H9 (cell line): Measurements from ENCODE around the gene WRAP73. TPM values are rescaled to one million over a fixed set of nuclear protein-coding genes. Genes with fewer than 3 reads are reported as not detected.
A peak's percentile ranks its signal among the peaks of the same experiment; 100 is the strongest.

ENCODE experiments used
- DNase-seq: peaks from one replicate; pipeline ENCODE4 v3.0.0-alpha.2; 2017
- H2AFZ ChIP-seq: one replicate; pipeline ENCODE4 v1.6.1; 2013; ENCODE audit warnings: mild to moderate bottlenecking, low read length, control low read depth, moderate library complexity
- H2AK5ac ChIP-seq: 2 replicates; pipeline ENCODE4 v1.6.1; 2013; ENCODE audit warnings: low read length, control low read depth, mixed read lengths; ENCODE audit not compliant: insufficient read length
- H2BK120ac ChIP-seq: one replicate; pipeline ENCODE4 v1.6.1; 2013; ENCODE audit warnings: low read depth, mild to moderate bottlenecking, low read length, control low read depth, inconsistent platforms; ENCODE audit not compliant: poor library complexity, severe bottlenecking
- H2BK12ac ChIP-seq: 2 replicates; pipeline ENCODE4 v1.6.1; 2013; ENCODE audit warnings: low read length, control low read depth, mixed read lengths, low read depth; ENCODE audit not compliant: insufficient read length
- H2BK15ac ChIP-seq: 2 replicates; pipeline ENCODE4 v1.6.1; 2013; ENCODE audit warnings: low read depth, low read length, control low read depth
- H2BK20ac ChIP-seq: one replicate; pipeline ENCODE4 v1.6.1; 2013; ENCODE audit warnings: low read depth, mild to moderate bottlenecking, low read length, control low read depth, inconsistent platforms; ENCODE audit not compliant: poor library complexity, severe bottlenecking
- H2BK5ac ChIP-seq: 2 replicates; pipeline ENCODE4 v1.6.1; 2013; ENCODE audit warnings: low read length, control low read depth, mixed read lengths; ENCODE audit not compliant: insufficient read length
- H3K14ac ChIP-seq: 2 replicates; pipeline ENCODE4 v1.6.1; 2013; ENCODE audit warnings: low read length, control low read depth; ENCODE audit not compliant: insufficient read depth
- H3K18ac ChIP-seq: 2 replicates; pipeline ENCODE4 v1.6.1; 2013; ENCODE audit warnings: low read depth, mild to moderate bottlenecking, mixed read lengths, low read length, control low read depth; ENCODE audit not compliant: insufficient read length
- H3K23ac ChIP-seq: 2 replicates; pipeline ENCODE4 v1.6.1; 2013; ENCODE audit warnings: low read length, control low read depth, mixed read lengths, low read depth; ENCODE audit not compliant: insufficient read length
- H3K23me2 ChIP-seq: 2 replicates; pipeline ENCODE4 v1.6.1; 2013; ENCODE audit warnings: low read depth, mild to moderate bottlenecking, mixed read lengths, low read length, control low read depth; ENCODE audit not compliant: insufficient read length, poor library complexity, severe bottlenecking
- H3K27ac ChIP-seq: 2 replicates; pipeline ENCODE4 v1.5.1; 2013; ENCODE audit warnings: low read length, control low read depth, mixed read lengths, low read depth; ENCODE audit not compliant: insufficient read length
- H3K27me3 ChIP-seq: 2 replicates; pipeline ENCODE4 v1.6.1; 2013; ENCODE audit warnings: low read length, control low read depth, inconsistent platforms; ENCODE audit not compliant: insufficient read depth
- H3K4ac ChIP-seq: 2 replicates; pipeline ENCODE4 v1.6.1; 2013; ENCODE audit warnings: low read depth, mild to moderate bottlenecking, control low read depth, inconsistent platforms, low read length, moderate library complexity
- H3K4me1 ChIP-seq: 2 replicates; pipeline ENCODE4 v1.6.1; 2013; ENCODE audit warnings: low read length, control low read depth, inconsistent platforms; ENCODE audit not compliant: insufficient read depth
- H3K4me2 ChIP-seq: 2 replicates; pipeline ENCODE4 v1.6.1; 2013; ENCODE audit warnings: low read length, control low read depth, mixed read lengths; ENCODE audit not compliant: insufficient read length, insufficient read depth
- H3K56ac ChIP-seq: 2 replicates; pipeline ENCODE4 v1.6.1; 2013; ENCODE audit warnings: low read depth, mild to moderate bottlenecking, mixed read lengths, low read length, control low read depth; ENCODE audit not compliant: insufficient read length
- H3K79me1 ChIP-seq: 2 replicates; pipeline ENCODE4 v1.6.1; 2013; ENCODE audit warnings: low read depth, mild to moderate bottlenecking, moderate library complexity, low read length, control low read depth, inconsistent platforms; ENCODE audit not compliant: insufficient read depth, poor library complexity, severe bottlenecking
- H3K79me2 ChIP-seq: 2 replicates; pipeline ENCODE4 v1.6.1; 2013; ENCODE audit warnings: low read length, control low read depth, inconsistent platforms; ENCODE audit not compliant: insufficient read depth
- H3K9ac ChIP-seq: 2 replicates; pipeline ENCODE4 v1.6.1; 2013; ENCODE audit warnings: low read length, control low read depth, mixed read lengths; ENCODE audit not compliant: insufficient read length; ENCODE audit errors: extremely low read depth
- H3K9me3 ChIP-seq: one replicate; pipeline ENCODE4 v1.6.1; 2013; ENCODE audit warnings: low read depth, low read length, inconsistent platforms; ENCODE audit not compliant: control insufficient read depth
- H3T11ph ChIP-seq: one replicate; pipeline ENCODE4 v1.6.1; 2013; ENCODE audit warnings: mild to moderate bottlenecking, low read length, control low read depth, inconsistent platforms
- H4K20me1 ChIP-seq: one replicate; pipeline ENCODE4 v1.6.1; 2013; ENCODE audit not compliant: control insufficient read depth, insufficient read length, insufficient read depth
- H4K5ac ChIP-seq: 2 replicates; pipeline ENCODE4 v1.6.1; 2013; ENCODE audit warnings: low read depth, mild to moderate bottlenecking, mixed read lengths, low read length, control low read depth; ENCODE audit not compliant: insufficient read length
- H4K8ac ChIP-seq: replicated peaks from 2 replicates; pipeline ENCODE4 v1.6.1; 2013; ENCODE audit warnings: low read length, control low read depth, mixed read lengths, low read depth; ENCODE audit not compliant: insufficient read length
- H4K91ac ChIP-seq: 2 replicates; pipeline ENCODE4 v1.6.1; 2013; ENCODE audit warnings: low read depth, mild to moderate bottlenecking, moderate library complexity, mixed read lengths, low read length, control low read depth; ENCODE audit not compliant: insufficient read length
- H3K27ac Mint-ChIP-seq, 3 experiments: 2 replicates in 2 of 3; 3 replicates in 1 of 3; pipeline ENCODE4 v1.8.0; 2020 to 2021; ENCODE audit warnings: mixed read lengths in 3 of 3, mild to moderate bottlenecking in 1 of 3, moderate library complexity in 1 of 3
- H3K27me3 Mint-ChIP-seq: 2 replicates; pipeline ENCODE4 v1.8.0; 2021; ENCODE audit warnings: low read depth, mild to moderate bottlenecking, moderate library complexity, mixed read lengths
- H3K36me3 Mint-ChIP-seq, 3 experiments: 2 replicates in 2 of 3; 3 replicates in 1 of 3; pipeline ENCODE4 v1.8.0; 2020 to 2021; ENCODE audit warnings: low read depth in 3 of 3, mixed read lengths in 3 of 3; ENCODE audit not compliant: insufficient read depth in 1 of 3
- H3K4me1 Mint-ChIP-seq, 2 experiments: 2 replicates each; pipeline ENCODE4 v1.8.0; 2020; ENCODE audit warnings: mixed read lengths in 2 of 2
- H3K4me3 Mint-ChIP-seq, 2 experiments: 2 replicates in 1 of 2; 3 replicates in 1 of 2; pipeline ENCODE4 v1.8.0; 2020 to 2021; ENCODE audit warnings: mild to moderate bottlenecking in 2 of 2, mixed read lengths in 2 of 2, moderate library complexity in 1 of 2
- H3K9me3 Mint-ChIP-seq, 2 experiments: 2 replicates in 1 of 2; 3 replicates in 1 of 2; pipeline ENCODE4 v1.8.0; 2020; ENCODE audit warnings: mild to moderate bottlenecking in 2 of 2, mixed read lengths in 2 of 2, moderate library complexity in 1 of 2
- CTCF ChIP-seq: fragments of 200-600 bp; sonication (generic); conservative IDR thresholded peaks from 3 replicates; pipeline ENCODE4 v1.8.0; 2021; ENCODE audit warnings: antibody characterized with exemption, mild to moderate bottlenecking
- WGBS: extraction: QIAGEN DNeasy Blood & Tissue Kit; methylation state at CpG from one replicate; pipeline ENCODE4 v1.1.7; 2013; ENCODE audit warnings: missing lambda C conversion rate, low lambda C conversion rate, mixed read lengths; ENCODE audit not compliant: insufficient read length; ENCODE audit errors: extremely low coverage; 5-methylcytosine and 5-hydroxymethylcytosine counted together
- total RNA-seq: library from RNA; stranded (reverse); gene quantifications from 2 replicates; pipeline ENCODE4 v1.2.1, GENCODE V29; 2021

The WRAP73 gene
- total RNA-seq, 1 experiment from 2014 or later = 28.4 TPM

DNA sequence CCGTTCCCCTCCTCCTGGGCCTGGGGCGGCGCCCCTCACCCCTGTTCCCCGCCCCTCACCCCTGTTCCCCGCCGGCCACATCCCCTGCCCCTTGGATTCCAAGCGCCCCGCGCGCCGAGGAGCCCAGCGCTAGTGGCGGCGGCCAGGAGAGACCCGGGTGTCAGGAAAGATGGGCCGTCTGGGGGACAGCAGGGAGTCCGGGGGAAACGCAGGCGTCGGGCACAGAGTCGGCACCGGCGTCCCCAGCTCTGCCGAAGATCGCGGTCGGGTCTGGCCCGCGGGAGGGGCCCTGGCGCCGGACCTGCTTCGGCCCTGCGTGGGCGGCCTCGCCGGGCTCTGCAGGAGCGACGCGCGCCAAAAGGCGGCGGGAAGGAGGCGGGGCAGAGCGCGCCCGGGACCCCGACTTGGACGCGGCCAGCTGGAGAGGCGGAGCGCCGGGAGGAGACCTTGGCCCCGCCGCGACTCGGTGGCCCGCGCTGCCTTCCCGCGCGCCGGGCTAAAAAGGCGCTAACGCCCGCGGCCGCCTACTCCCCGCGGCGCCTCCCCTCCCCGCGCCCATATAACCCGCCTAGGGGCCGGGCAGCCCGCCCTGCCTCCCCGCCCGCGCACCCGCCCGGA lies 2.1 kb upstream of the WRAP73 start, which contains the start of gene TP73:
Gene TP73 (plus strand): TSS at position 587 of the 618 bp plus-strand sequence. CDS start 29,850 bp downstream, outside the sequence.
- Histone ChIP-seq H3K79me2 (peaks cover 3% of the 10 kb centered on the region; the same call in 1 of the 2 replicates), H4K91ac (no peak within 1 kb of the TSS), H3K79me1 (no peaks in the 10 kb centered on the region), H2BK20ac (no peak within 1 kb of the TSS), H3K4me2 (peak within 1 kb of the TSS; percentile 65), H3K9ac (no peak within 1 kb of the TSS), H3K18ac (no peak within 1 kb of the TSS), H2AFZ (no peak within 1 kb of the TSS), H2BK120ac (no peak within 1 kb of the TSS), H3K27ac (no peak within 1 kb of the TSS), H4K20me1 (no peaks in the 10 kb centered on the region), H2BK12ac (no peak within 1 kb of the TSS), H3K4ac (no peak within 1 kb of the TSS), H3T11ph (no peak within 1 kb of the TSS), H3K27me3 (peaks cover 40% of the 10 kb centered on the region), H4K8ac (no peak within 1 kb of the TSS), H2BK15ac (no peak within 1 kb of the TSS), H3K56ac (no peak within 1 kb of the TSS), H4K5ac (no peak within 1 kb of the TSS), H2BK5ac (no peak within 1 kb of the TSS), H3K14ac (no peak within 1 kb of the TSS; the same call in 1 of the 2 replicates), H3K4me1 (no peaks in the 10 kb centered on the region), H2AK5ac (no peak within 1 kb of the TSS), H3K9me3 (no peaks in the 10 kb centered on the region), H3K23me2 (peaks cover 28% of the 10 kb centered on the region), H3K23ac (no peak within 1 kb of the TSS)
- no peak for DNase-seq
- peaks cover 17 to 18% of the 10 kb centered on the region in 2 experiments for H3K4me1 Mint-ChIP-seq
- WGBS = no CpG with 5 or more reads among the region's 80 CpGs
- H3K27ac Mint-ChIP-seq = no peak within 1 kb of the TSS; a peak in 1 of 7 replicates
- peaks cover 67% of the 10 kb centered on the region for H3K27me3 Mint-ChIP-seq
- H3K4me3 Mint-ChIP-seq = peak within 1 kb of the TSS; percentile 64 to 85
- TF ChIP-seq CTCF = no peak
- peaks cover 0 to 2% of the 10 kb centered on the region in 2 experiments; a peak in 1 of 5 replicates for H3K9me3 Mint-ChIP-seq
- H3K36me3 Mint-ChIP-seq = peaks cover 0 to 6% (median 4%) of the 10 kb centered on the region in 3 experiments; a peak in 5 of 7 replicates
